ENCODE measurements around the gene NOVA1.

- TF ChIP-seq EZH2 (IDR thresholded peaks at IDR 0.05; ENCODE audit: insufficient read depth, poor library complexity, severe bottlenecking) (no peak), EZH2phosphoT487 (IDR thresholded peaks at IDR 0.05; ENCODE audit: insufficient read depth, low read depth) (no peak)
Measured at GRCh38 chr14:26401179-26401968, 196.5 kb downstream of the NOVA1 start.
